ENCODE data around the gene NNT. TPM values are rescaled to one million over a fixed set of nuclear protein-coding genes. Genes with fewer than 3 reads are reported as not detected.

NNT gene
- total and polyA plus RNA-seq, 2 of the 8 experiments (the other 6 are each of a cell fraction or from before 2014, with no cell fraction given), result 11.0 to 22.2 TPM

- Histone ChIP-seq H2BK5ac (ENCODE audit: low read depth, low read length) (no peak overlapping the region), H2BK20ac (ENCODE audit: low read length) (no peak overlapping the region), H2BK120ac (replicated peaks; ENCODE audit: low read depth, low read length) (no peak overlapping the region), H3K9me3 (ENCODE audit: insufficient read depth in 2 of 2, low read depth in 1 of 2, low read length in 1 of 2) (no peaks in the 10 kb centered on the region), H4K8ac (ENCODE audit: extremely low read depth, insufficient read depth, low read length) (no peak overlapping the region), H4K91ac (replicated peaks; ENCODE audit: insufficient read length, low read length) (no peak overlapping the region), H3K79me2 (ENCODE audit: control insufficient read depth in 1 of 2, insufficient read depth in 2 of 2, low read length in 2 of 2) (no peaks in the 10 kb centered on the region), H3K4me2 (ENCODE audit: insufficient read depth in 1 of 2, low read depth in 2 of 2, low read length in 2 of 2) (no peak overlapping the region), H3K23me2 (ENCODE audit: low read depth, low read length) (no peaks in the 10 kb centered on the region), H2AK5ac (ENCODE audit: low read depth, low read length) (no peak overlapping the region), H3K36me3 (ENCODE audit: control insufficient read depth in 2 of 4, insufficient read depth in 4 of 4, low read length in 3 of 4) (no peaks in the 10 kb centered on the region), H3K14ac (ENCODE audit: insufficient read length) (no peak overlapping the region), H3K9ac (replicated peaks in 1 of 4; ENCODE audit: extremely low read depth in 1 of 4, low read depth in 3 of 4, low read length in 3 of 4) (no peak overlapping the region), H2BK12ac (ENCODE audit: low read depth, low read length) (no peak overlapping the region), H4K20me1 (replicated peaks in 1 of 2; ENCODE audit: control insufficient read depth in 1 of 2, insufficient read depth in 2 of 2, low read length in 2 of 2) (no peaks in the 10 kb centered on the region), H2BK15ac (ENCODE audit: low read length) (no peak overlapping the region), H3K56ac (replicated peaks; ENCODE audit: insufficient read length, low read depth, low read length) (no peak overlapping the region), H3K4me1 (replicated peaks in 1 of 4; ENCODE audit: control insufficient read depth in 3 of 4, insufficient read depth in 4 of 4, low read length in 3 of 4) (no peaks in the 10 kb centered on the region), H3K79me1 (ENCODE audit: low read depth, low read length) (no peaks in the 10 kb centered on the region), H4K5ac (ENCODE audit: insufficient read length, low read depth, low read length) (no peak overlapping the region), H3K4me3 (ENCODE audit: extremely low read depth in 1 of 4, insufficient read depth in 2 of 4, low read depth in 3 of 4, low read length in 4 of 4) (no peak overlapping the region), H3K27ac (ENCODE audit: low read depth, low read length) (no peak overlapping the region), H3K4ac (replicated peaks; ENCODE audit: insufficient read length, low read depth, low read length) (no peak overlapping the region), H3K23ac (ENCODE audit: insufficient read length) (no peak overlapping the region), H2AFZ (ENCODE audit: low read length) (no peak overlapping the region), H3K18ac (ENCODE audit: extremely low read depth, low read length) (no peak overlapping the region), H3K27me3 (replicated peaks in 1 of 4; ENCODE audit: control insufficient read depth in 3 of 4, extremely low read depth in 1 of 4, insufficient read depth in 3 of 4, low read length in 3 of 4) (peaks cover 0 to 1% (median 0%) of the 10 kb centered on the region in 4 experiments; a peak in 1 of 7 replicates)
- POLR2A ChIA-PET (ENCODE audit: partially characterized antibody), result no interaction called here
- WGBS, 2 experiments (ENCODE audit: extremely low coverage in 1 of 2, insufficient coverage in 1 of 2, insufficient read length in 1 of 2, insufficient replicate concordance in 2 of 2, low coverage in 1 of 2, low lambda C conversion rate in 2 of 2, missing lambda C conversion rate in 1 of 2), result 91% methylated on average over 4 of the region's 4 CpGs; no CpG with 5 or more reads in 1 of the 2 experiments
- no peak for DNase-seq (ENCODE audit: low read depth in 1 of 2, low spot score in 2 of 2)
- FAIRE-seq, result no peak
- TF ChIP-seq, protein P1, sequence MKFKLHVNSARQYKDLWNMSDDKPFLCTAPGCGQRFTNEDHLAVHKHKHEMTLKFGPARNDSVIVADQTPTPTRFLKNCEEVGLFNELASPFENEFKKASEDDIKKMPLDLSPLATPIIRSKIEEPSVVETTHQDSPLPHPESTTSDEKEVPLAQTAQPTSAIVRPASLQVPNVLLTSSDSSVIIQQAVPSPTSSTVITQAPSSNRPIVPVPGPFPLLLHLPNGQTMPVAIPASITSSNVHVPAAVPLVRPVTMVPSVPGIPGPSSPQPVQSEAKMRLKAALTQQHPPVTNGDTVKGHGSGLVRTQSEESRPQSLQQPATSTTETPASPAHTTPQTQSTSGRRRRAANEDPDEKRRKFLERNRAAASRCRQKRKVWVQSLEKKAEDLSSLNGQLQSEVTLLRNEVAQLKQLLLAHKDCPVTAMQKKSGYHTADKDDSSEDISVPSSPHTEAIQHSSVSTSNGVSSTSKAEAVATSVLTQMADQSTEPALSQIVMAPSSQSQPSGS (IDR thresholded peaks at IDR 0.05; ENCODE audit: low read length), result no peak
- no peak for TF ChIP-seq TCF12 (IDR thresholded peaks at IDR 0.05; ENCODE audit: low read depth, low read length)
- TF ChIP-seq JUN (IDR thresholded peaks at IDR 0.05; ENCODE audit: low read depth, low read length), result no peak
- TF ChIP-seq BCL11A (IDR thresholded peaks at IDR 0.05; ENCODE audit: low read depth in 2 of 2, low read length in 2 of 2), result no peak
- no peak for TF ChIP-seq HDAC2 (IDR thresholded peaks at IDR 0.05; ENCODE audit: borderline replicate concordance in 1 of 2, low read depth in 2 of 2, low read length in 2 of 2)
- no peak for TF ChIP-seq EGR1 (IDR thresholded peaks at IDR 0.05; ENCODE audit: borderline replicate concordance, low read depth, low read length)
- no peak for TF ChIP-seq POLR2A (IDR thresholded peaks at IDR 0.05; ENCODE audit: control extremely low read depth in 1 of 2, low read depth in 2 of 2, low read length in 2 of 2)
- TF ChIP-seq RAD21 (IDR thresholded peaks at IDR 0.05 in 1 of 2, conservative IDR thresholded peaks at IDR 0.05 in 1 of 2; ENCODE audit: low read depth in 2 of 2, low read length in 2 of 2), result no peak
- no peak for TF ChIP-seq CEBPB (IDR thresholded peaks at IDR 0.05; ENCODE audit: low read depth, low read length)
- TF ChIP-seq SP2 (IDR thresholded peaks at IDR 0.05; ENCODE audit: low read length), result no peak
- TF ChIP-seq POLR2AphosphoS5 (IDR thresholded peaks at IDR 0.05; ENCODE audit: low read depth, low read length), result no peak
- CTCF ChIA-PET (ENCODE audit: partially characterized antibody), result no interaction called here
Measured at GRCh38 chr5:43704243-43704642, 101.3 kb downstream of the NNT start.
